Activated T-cell treated with anti-CD3 and anti-CD28 coated beads, Interleukin-2, amount 50 U/mL, for 24 hours (primary cell): ENCODE data around the gene ADARB2.

Experiments used
- DNase-seq: peaks from one replicate; pipeline ENCODE4 v3.0.0-alpha.2; 2020
- H3K27ac Mint-ChIP-seq: 2 replicates; pipeline ENCODE4 v1.8.0; 2020; ENCODE audit warnings: mild to moderate bottlenecking, mixed read lengths
- H3K27me3 Mint-ChIP-seq: 2 replicates; pipeline ENCODE4 v1.8.0; 2020; ENCODE audit warnings: mixed read lengths
- H3K36me3 Mint-ChIP-seq: 2 replicates; pipeline ENCODE4 v1.8.0; 2020; ENCODE audit warnings: low read depth, mixed read lengths
- H3K4me1 Mint-ChIP-seq: 2 replicates; pipeline ENCODE4 v1.8.0; 2020; ENCODE audit warnings: low read depth, mixed read lengths
- H3K4me3 Mint-ChIP-seq: 2 replicates; pipeline ENCODE4 v1.8.0; 2020; ENCODE audit warnings: mild to moderate bottlenecking, moderate library complexity, mixed read lengths
- H3K9me3 Mint-ChIP-seq: 2 replicates; pipeline ENCODE4 v1.8.0; 2020; ENCODE audit warnings: mixed read lengths

ADARB2 gene

GRCh38 chr10:1488970-1489548, 248.3 kb downstream of the ADARB2 start:
- no peaks in the 10 kb centered on the region for H3K9me3 Mint-ChIP-seq
- H3K4me3 Mint-ChIP-seq: no peak overlapping the region
- no peak for DNase-seq
- no peaks in the 10 kb centered on the region for H3K36me3 Mint-ChIP-seq
- H3K27ac Mint-ChIP-seq: no peak overlapping the region
- H3K4me1 Mint-ChIP-seq: no peaks in the 10 kb centered on the region
- H3K27me3 Mint-ChIP-seq: peaks cover 8% of the 10 kb centered on the region

DNA sequence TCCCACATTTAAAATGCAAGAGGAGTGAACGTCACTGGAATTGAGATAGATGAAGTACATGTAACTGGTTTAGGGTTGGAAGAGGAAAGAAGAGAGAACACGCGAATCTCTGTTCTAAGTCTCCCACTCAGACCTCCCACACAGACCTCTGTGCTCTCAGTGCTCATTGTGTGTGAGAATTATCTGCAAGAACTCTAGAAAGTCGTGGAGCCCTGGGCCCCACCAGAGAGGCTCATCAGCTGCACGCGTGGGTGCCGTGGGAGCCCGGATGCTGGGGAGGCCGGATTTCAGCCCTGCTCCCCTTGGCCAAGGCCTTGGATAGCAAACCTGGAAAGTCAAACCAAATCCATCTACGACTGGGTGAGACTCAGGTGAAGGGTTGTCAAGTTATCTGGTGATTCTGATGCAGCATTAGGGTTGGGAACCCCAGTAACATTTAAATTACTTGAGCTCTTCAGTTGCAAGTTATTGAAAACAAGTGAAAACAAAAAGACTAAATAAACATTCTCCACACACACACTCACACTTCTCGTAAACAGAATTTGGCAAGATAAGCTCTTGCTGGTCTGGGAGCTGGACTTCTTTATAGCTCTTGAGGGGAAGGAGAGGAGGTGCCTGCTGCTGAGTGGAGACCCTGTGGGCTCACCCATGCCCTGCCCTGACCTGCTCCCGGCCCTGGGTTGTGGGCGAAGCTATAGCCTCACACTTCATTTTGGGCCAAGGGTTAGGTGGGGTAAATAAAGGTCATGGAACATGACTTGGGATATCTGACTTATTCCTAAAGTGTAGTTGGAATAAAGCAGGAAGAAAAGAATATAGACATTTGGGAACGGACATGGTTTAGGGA, 250.3 kb downstream of the ADARB2 start:
- no peaks in the 10 kb centered on the region for H3K9me3 Mint-ChIP-seq
- H3K27ac Mint-ChIP-seq: no peak overlapping the region
- no peaks in the 10 kb centered on the region for H3K36me3 Mint-ChIP-seq
- no peaks in the 10 kb centered on the region for H3K4me1 Mint-ChIP-seq
- peaks cover 3% of the 10 kb centered on the region for H3K27me3 Mint-ChIP-seq
- no peak for DNase-seq
- no peak overlapping the region for H3K4me3 Mint-ChIP-seq

- H3K27me3 Mint-ChIP-seq: no peaks in the 10 kb centered on the region
- H3K36me3 Mint-ChIP-seq: no peaks in the 10 kb centered on the region
- DNase-seq: no peak
- no peaks in the 10 kb centered on the region for H3K9me3 Mint-ChIP-seq
- no peak overlapping the region for H3K27ac Mint-ChIP-seq
- H3K4me3 Mint-ChIP-seq: no peak overlapping the region
- H3K4me1 Mint-ChIP-seq: no peaks in the 10 kb centered on the region
Measured at GRCh38 chr10:1485357-1485756, 252.0 kb downstream of the ADARB2 start.

- H3K9me3 Mint-ChIP-seq: no peaks in the 10 kb centered on the region
- H3K36me3 Mint-ChIP-seq: no peaks in the 10 kb centered on the region
- no peak overlapping the region for H3K4me3 Mint-ChIP-seq
- DNase-seq: no peak
- H3K27me3 Mint-ChIP-seq: no peaks in the 10 kb centered on the region
- no peaks in the 10 kb centered on the region for H3K4me1 Mint-ChIP-seq
- H3K27ac Mint-ChIP-seq: no peak overlapping the region
Measured at GRCh38 chr10:1483826-1484225, 253.5 kb downstream of the ADARB2 start.

DNA sequence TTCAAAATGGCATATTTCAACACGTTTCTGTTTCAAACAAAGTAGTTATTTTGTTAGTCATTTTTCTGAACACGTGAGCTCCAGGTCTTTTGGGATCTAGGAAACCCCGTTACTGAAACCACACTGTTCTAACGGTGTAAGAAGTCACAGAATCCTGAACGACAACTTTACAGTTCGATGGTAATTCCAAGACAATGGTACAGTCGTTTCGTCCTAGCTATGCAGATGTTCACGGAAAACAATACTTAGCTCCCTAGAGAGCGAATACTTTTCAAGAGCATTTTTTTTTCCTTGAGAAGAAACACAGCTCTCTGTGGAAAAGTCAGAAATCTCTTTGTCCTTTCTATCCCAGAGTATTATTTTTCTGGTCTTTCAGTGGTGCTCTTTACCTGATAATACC, 254.1 kb downstream of the ADARB2 start:
- H3K4me3 Mint-ChIP-seq: no peak overlapping the region
- no peak overlapping the region for H3K27ac Mint-ChIP-seq
- no peaks in the 10 kb centered on the region for H3K9me3 Mint-ChIP-seq
- H3K27me3 Mint-ChIP-seq: no peaks in the 10 kb centered on the region
- no peaks in the 10 kb centered on the region for H3K36me3 Mint-ChIP-seq
- DNase-seq: no peak
- no peaks in the 10 kb centered on the region for H3K4me1 Mint-ChIP-seq

DNA sequence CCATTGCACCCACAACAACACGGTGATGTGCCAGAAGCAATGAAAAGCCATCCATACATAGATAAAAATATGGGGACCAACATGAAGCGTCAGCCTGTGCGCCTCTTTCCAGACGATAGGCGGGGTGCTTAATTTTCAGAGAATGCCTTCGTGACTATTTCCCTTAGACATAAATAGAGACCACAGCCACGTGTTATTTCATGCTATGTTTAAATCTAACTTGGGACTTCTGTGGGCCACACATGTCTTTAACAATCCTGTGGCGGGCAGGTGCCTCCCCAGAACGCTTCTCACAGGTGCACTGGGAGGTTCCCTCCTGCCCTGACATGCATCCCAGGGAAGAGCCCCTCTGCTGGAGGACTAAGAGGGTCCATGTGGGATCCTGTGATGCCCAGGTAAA, 259.7 kb downstream of the ADARB2 start:
- Mint-ChIP-seq H3K4me3 (no peak overlapping the region), H3K36me3 (no peaks in the 10 kb centered on the region), H3K4me1 (no peaks in the 10 kb centered on the region), H3K27me3 (peaks cover 11% of the 10 kb centered on the region), H3K9me3 (no peaks in the 10 kb centered on the region), H3K27ac (no peak overlapping the region)
- DNase-seq: no peak

- no peak for DNase-seq
- Mint-ChIP-seq H3K36me3 (no peaks in the 10 kb centered on the region), H3K4me1 (no peaks in the 10 kb centered on the region), H3K9me3 (no peaks in the 10 kb centered on the region), H3K27me3 (peaks cover 16% of the 10 kb centered on the region), H3K27ac (no peak overlapping the region), H3K4me3 (no peak overlapping the region)
Measured at GRCh38 chr10:1476455-1476803, 260.9 kb downstream of the ADARB2 start.

GRCh38 chr10:1475771-1476454, 261.4 kb downstream of the ADARB2 start:
- H3K4me3 Mint-ChIP-seq: no peak overlapping the region
- H3K27ac Mint-ChIP-seq: no peak overlapping the region
- no peak for DNase-seq
- H3K4me1 Mint-ChIP-seq: no peaks in the 10 kb centered on the region
- H3K9me3 Mint-ChIP-seq: no peaks in the 10 kb centered on the region
- peaks cover 16% of the 10 kb centered on the region for H3K27me3 Mint-ChIP-seq
- no peaks in the 10 kb centered on the region for H3K36me3 Mint-ChIP-seq

DNA sequence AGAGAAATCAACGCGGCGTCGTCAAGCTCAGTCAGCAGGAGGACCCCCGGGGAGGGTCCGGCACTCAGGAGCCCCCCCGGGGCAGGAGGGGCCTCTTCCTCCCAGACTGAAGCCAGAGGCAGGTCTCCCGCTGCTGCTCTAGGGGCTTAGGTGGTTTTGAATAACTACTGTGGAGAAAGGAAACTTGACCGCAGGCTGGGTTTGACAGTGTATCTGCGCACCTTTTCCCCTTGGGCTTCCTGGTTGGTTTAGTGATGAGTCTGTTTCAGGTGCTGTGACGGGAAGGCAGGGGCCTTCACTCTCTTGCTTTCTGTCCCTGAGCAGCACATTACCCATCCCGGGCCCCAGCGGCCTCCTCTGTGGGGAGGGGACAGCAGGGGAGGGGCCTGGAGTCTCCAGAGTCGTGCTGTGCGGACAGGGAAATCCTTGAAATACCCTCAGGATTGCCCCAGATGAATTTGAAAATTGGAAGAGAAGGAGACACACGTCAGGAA, 262.2 kb downstream of the ADARB2 start:
- H3K4me3 Mint-ChIP-seq: no peak overlapping the region
- H3K27ac Mint-ChIP-seq: no peak overlapping the region
- H3K4me1 Mint-ChIP-seq: no peaks in the 10 kb centered on the region
- no peak for DNase-seq
- no peaks in the 10 kb centered on the region for H3K9me3 Mint-ChIP-seq
- H3K27me3 Mint-ChIP-seq: peaks cover 16% of the 10 kb centered on the region
- no peaks in the 10 kb centered on the region for H3K36me3 Mint-ChIP-seq

- Mint-ChIP-seq H3K9me3 (no peaks in the 10 kb centered on the region), H3K27me3 (peaks cover 16% of the 10 kb centered on the region), H3K27ac (no peak overlapping the region), H3K4me3 (no peak overlapping the region), H3K4me1 (no peaks in the 10 kb centered on the region), H3K36me3 (no peaks in the 10 kb centered on the region)
- DNase-seq: no peak
Measured at GRCh38 chr10:1474376-1475097, 262.8 kb downstream of the ADARB2 start.

GRCh38 chr10:1473874-1474273, 263.5 kb downstream of the ADARB2 start:
- Mint-ChIP-seq H3K27me3 (peaks cover 16% of the 10 kb centered on the region), H3K9me3 (no peaks in the 10 kb centered on the region), H3K27ac (no peak overlapping the region), H3K36me3 (no peaks in the 10 kb centered on the region), H3K4me3 (no peak overlapping the region), H3K4me1 (no peaks in the 10 kb centered on the region)
- no peak for DNase-seq

DNA sequence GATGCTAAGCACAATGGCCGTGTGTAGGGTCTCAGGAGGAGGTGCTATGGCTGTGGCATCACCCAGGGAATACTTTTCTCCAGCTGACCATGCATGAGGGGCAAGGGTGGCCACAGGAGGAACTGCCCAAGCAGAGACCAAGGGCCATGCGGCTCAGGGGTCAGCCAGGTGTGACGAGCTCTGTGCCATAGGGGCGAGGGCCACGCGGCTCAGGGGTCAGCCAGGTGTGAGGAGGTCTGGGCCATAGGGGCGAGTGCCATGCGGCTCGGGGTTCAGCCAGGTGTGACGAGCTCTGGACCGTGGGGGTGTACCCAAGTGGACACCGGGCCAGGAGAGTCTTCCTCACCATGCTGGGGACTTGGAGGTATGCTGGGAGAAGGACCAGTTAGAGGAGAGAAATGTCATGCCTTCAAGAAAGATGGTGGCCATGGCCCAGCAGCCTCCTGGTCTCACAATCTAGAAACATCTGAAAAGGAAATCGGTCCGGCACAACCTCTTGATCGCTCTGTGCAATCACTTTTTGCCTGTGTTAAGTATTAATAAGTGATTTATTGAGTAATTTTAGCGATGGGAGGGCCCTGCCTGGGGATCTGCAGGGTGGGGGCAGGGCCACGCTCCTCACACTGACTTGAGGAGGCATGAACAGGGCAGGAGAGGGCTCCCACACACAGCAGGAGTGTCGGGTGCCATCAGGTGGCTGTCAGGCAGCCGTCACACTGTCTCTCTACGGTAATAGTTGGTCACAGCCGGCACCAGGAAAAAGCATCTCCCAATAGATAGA, 265.0 kb downstream of the ADARB2 start:
- H3K27me3 Mint-ChIP-seq: peaks cover 16% of the 10 kb centered on the region
- no peak overlapping the region for H3K4me3 Mint-ChIP-seq
- no peaks in the 10 kb centered on the region for H3K9me3 Mint-ChIP-seq
- H3K4me1 Mint-ChIP-seq: no peaks in the 10 kb centered on the region
- no peaks in the 10 kb centered on the region for H3K36me3 Mint-ChIP-seq
- no peak for DNase-seq
- H3K27ac Mint-ChIP-seq: no peak overlapping the region

DNA sequence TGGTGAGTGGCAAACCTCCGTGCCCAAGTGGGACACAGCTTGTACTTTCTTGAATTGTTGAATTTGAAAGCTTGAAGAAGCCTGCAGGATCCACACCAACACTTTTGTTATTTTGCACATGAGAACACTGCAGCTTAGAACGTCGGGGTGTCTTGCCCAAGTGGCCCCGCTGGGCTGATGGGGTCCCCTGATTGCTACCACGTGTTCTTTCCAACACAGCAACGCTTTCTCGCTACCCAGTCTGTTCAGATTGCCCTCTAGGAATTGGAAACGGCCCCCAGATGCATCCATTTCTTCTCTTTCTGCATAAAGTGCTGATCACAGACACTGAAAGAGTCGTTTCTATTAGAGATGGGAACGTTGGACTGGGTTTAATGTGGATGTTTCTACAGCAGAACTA, 268.5 kb downstream of the ADARB2 start:
- no peak overlapping the region for H3K4me3 Mint-ChIP-seq
- no peak overlapping the region for H3K27ac Mint-ChIP-seq
- no peaks in the 10 kb centered on the region for H3K36me3 Mint-ChIP-seq
- H3K27me3 Mint-ChIP-seq: peaks cover 9% of the 10 kb centered on the region
- H3K9me3 Mint-ChIP-seq: no peaks in the 10 kb centered on the region
- H3K4me1 Mint-ChIP-seq: no peaks in the 10 kb centered on the region
- DNase-seq: no peak
